Suprapubic skin (tissue), 4 donors: ENCODE data around the gene C9orf153.

Experiments used
- CTCF ChIP-seq, 2 donors: fragments of 200-600 bp in 1 of 2; fragments of 450-650 bp in 1 of 2; sonication (generic) in 1 of 2; IDR thresholded peaks; one replicate each; pipeline ENCODE4 v1.5.1; 2016 to 2019; ENCODE audit warnings: antibody characterized with exemption in 2 of 2, mild to moderate bottlenecking in 1 of 2, moderate library complexity in 1 of 2
- EP300 ChIP-seq: sonication (generic); formaldehyde crosslinking; IDR thresholded peaks from one replicate; pipeline ENCODE4 v1.6.1; 2017; ENCODE audit warnings: antibody characterized with exemption
- POLR2A ChIP-seq, 2 donors: fragments of 450-650 bp; IDR thresholded peaks; one replicate each; pipeline ENCODE4 v1.6.1; 2017; ENCODE audit warnings: antibody characterized with exemption in 2 of 2, mild to moderate bottlenecking in 2 of 2, moderate library complexity in 2 of 2
- POLR2AphosphoS5 ChIP-seq, 3 donors: sonication (generic); formaldehyde crosslinking; IDR thresholded peaks; one replicate each; pipeline ENCODE4 v1.6.1; 2017; ENCODE audit warnings: antibody characterized with exemption in 3 of 3

GRCh38 chr9:86282979-86283535, 23.6 kb upstream of the C9orf153 start:
- TF ChIP-seq POLR2AphosphoS5 (IDR thresholded peaks at IDR 0.05) = no peak
- TF ChIP-seq POLR2A (IDR thresholded peaks at IDR 0.05) = no peak
- no peak for TF ChIP-seq CTCF (IDR thresholded peaks at IDR 0.05)
- no peak for TF ChIP-seq EP300
